HCT116 (cell line): Measurements from ENCODE around the gene HRG. TPM values are rescaled to one million over a fixed set of nuclear protein-coding genes. Genes with fewer than 3 reads are reported as not detected.

Source experiments
- ATAC-seq: fragments of 200-7000 bp; cut with Tn5 transposase; 2 replicates; pipeline ENCODE4 v1.9.1; 2020; ENCODE audit warnings: mild to moderate bottlenecking, moderate library complexity
- BruUV-seq: library from RNA; stranded (reverse); fragments of 400-500 nt; replicated peaks from 2 replicates; lab custom pipeline; 2021; lab: Mats Ljungman, UMichigan
- CTCF ChIA-PET: fragments of 300-600 bp; sonication (Branson Sonifier 250); formaldehyde crosslinking; loops from one replicate; lab custom pipeline; 2021; ENCODE audit warnings: antibody characterized with exemption; lab: Charles Lee
- POLR2A ChIA-PET: fragments of 300-600, 350-600 bp; sonication (Branson Sonifier 250); formaldehyde crosslinking; loops from one replicate; lab custom pipeline; 2021; ENCODE audit warnings: antibody characterized with exemption; lab: Charles Lee
- RAD21 ChIA-PET, 2 experiments: fragments of 300-600 bp; sonication (Branson Sonifier 250); formaldehyde crosslinking; loops; one replicate each; lab custom pipeline; 2023; ENCODE audit warnings: low total read pairs in 2 of 2; ENCODE audit not compliant: uncharacterized antibody in 2 of 2, unreplicated experiment in 2 of 2, low non-redundant PET in 1 of 2; lab: Charles Lee
- DNase-seq: peaks from one replicate; pipeline ENCODE4 v3.0.0-alpha.2; 2010; ENCODE audit warnings: low read depth, low spot score
- H2AFZ ChIP-seq: fragments of 200-600 bp; shearing (Covaris generic), sonication (generic); 2 replicates; pipeline ENCODE4 v1.6.1; 2017; ENCODE audit warnings: low read depth, mixed run types, mixed read lengths, antibody characterized with exemption, low read length; ENCODE audit not compliant: poor library complexity, severe bottlenecking
- H3K27ac ChIP-seq: 2 replicates; pipeline ENCODE4 v1.5.1; 2012; ENCODE audit warnings: low read depth, low read length
- H3K27me3 ChIP-seq: fragments of 200-600 bp; sonication (generic); 2 replicates; pipeline ENCODE4 v1.6.1; 2016; ENCODE audit warnings: mixed run types, low read length, mixed read lengths; ENCODE audit not compliant: insufficient read depth
- H3K36me3 ChIP-seq, 2 experiments: fragments of 200-500 bp in 1 of 2; fragments of 200-600 bp in 1 of 2; sonication (Bioruptor generic) in 1 of 2; sonication (generic) in 1 of 2; 2 replicates each; pipeline versions ENCODE4 v1.5.1 to v1.6.1; 2014 to 2016; ENCODE audit warnings: low read length in 2 of 2, inconsistent platforms in 1 of 2, mixed read lengths in 1 of 2, mixed run types in 1 of 2; ENCODE audit not compliant: insufficient read depth in 2 of 2, control insufficient read depth in 1 of 2
- H3K4me1 ChIP-seq, 2 experiments: fragments of 200-600 bp in 1 of 2; sonication (generic) in 1 of 2; 2 replicates each; pipeline versions ENCODE4 v1.5.1 to v1.6.1; 2012 to 2017; ENCODE audit warnings: low read length in 2 of 2, inconsistent platforms in 1 of 2, mild to moderate bottlenecking in 1 of 2, mixed read lengths in 1 of 2, mixed run types in 1 of 2, moderate library complexity in 1 of 2; ENCODE audit not compliant: insufficient read depth in 2 of 2, control insufficient read depth in 1 of 2
- H3K4me2 ChIP-seq: fragments of 200-600 bp; sonication (generic); 2 replicates; pipeline ENCODE4 v1.6.1; 2017; ENCODE audit warnings: mixed run types, low read length, mixed read lengths
- H3K4me3 ChIP-seq, 2 experiments: fragments of 200-600 bp in 1 of 2; sonication (generic) in 1 of 2; replicated peaks in 1 of 2; 2 replicates each; pipeline ENCODE4 v1.5.1; 2011 to 2016; ENCODE audit warnings: low read length in 2 of 2, control low read depth in 1 of 2, low read depth in 1 of 2, mild to moderate bottlenecking in 1 of 2, mixed read lengths in 1 of 2, mixed run types in 1 of 2
- H3K79me2 ChIP-seq: fragments of 200-600 bp; sonication (generic); 2 replicates; pipeline ENCODE4 v1.6.1; 2017; ENCODE audit warnings: mild to moderate bottlenecking, mixed run types, low read length, moderate library complexity, mixed read lengths; ENCODE audit not compliant: insufficient read depth
- H3K9ac ChIP-seq: fragments of 200-600 bp; sonication (generic); 2 replicates; pipeline ENCODE4 v1.6.1; 2016; ENCODE audit warnings: low read length, mixed read lengths
- H3K9me2 ChIP-seq: fragments of 200-600 bp; sonication (generic), shearing (Covaris generic); 2 replicates; pipeline ENCODE4 v1.6.1; 2017; ENCODE audit warnings: mixed run types, mild to moderate bottlenecking, moderate library complexity; ENCODE audit not compliant: insufficient read depth
- H3K9me3 ChIP-seq, 2 experiments: fragments of 200-500 bp in 1 of 2; fragments of 200-600 bp in 1 of 2; sonication (Bioruptor generic) in 1 of 2; sonication (generic) in 1 of 2; 2 replicates each; pipeline ENCODE4 v1.6.1; 2014 to 2017; ENCODE audit warnings: low read length in 2 of 2, mixed read lengths in 2 of 2, inconsistent platforms in 1 of 2, low read depth in 1 of 2, mild to moderate bottlenecking in 1 of 2, mixed run types in 1 of 2, moderate library complexity in 1 of 2; ENCODE audit not compliant: control insufficient read depth in 1 of 2, insufficient read depth in 1 of 2
- H4K20me1 ChIP-seq: fragments of 200-600 bp; sonication (generic), shearing (Covaris generic); 2 replicates; pipeline ENCODE4 v1.6.1; 2017; ENCODE audit warnings: mixed run types, mild to moderate bottlenecking, moderate library complexity; ENCODE audit not compliant: insufficient read depth
- CBX3 ChIP-seq: IDR thresholded peaks from 2 replicates; pipeline ENCODE4 v1.6.1; 2012; ENCODE audit warnings: low read depth
- CEBPB ChIP-seq: IDR thresholded peaks from 2 replicates; pipeline ENCODE4 v1.6.1; 2012; ENCODE audit warnings: low read depth
- EGR1 ChIP-seq: IDR thresholded peaks from 2 replicates; pipeline ENCODE4 v1.6.1; 2012; ENCODE audit warnings: low read depth
- ELF1 ChIP-seq: IDR thresholded peaks from 2 replicates; pipeline ENCODE4 v1.6.1; 2012; ENCODE audit warnings: low read depth, borderline replicate concordance
- EZH2 ChIP-seq: fragments of 200-600 bp; sonication (generic); IDR thresholded peaks from 2 replicates; pipeline ENCODE4 v1.6.1; 2017; ENCODE audit warnings: antibody characterized with exemption, mixed run types
- EZH2phosphoT487 ChIP-seq: fragments of 200-600 bp; IDR thresholded peaks from 2 replicates; pipeline ENCODE4 v1.6.1; 2018; ENCODE audit warnings: antibody characterized with exemption, borderline replicate concordance
- FOSL1 ChIP-seq: IDR thresholded peaks from 2 replicates; pipeline ENCODE4 v1.6.1; 2012; ENCODE audit warnings: low read depth
- POLR2A ChIP-seq: IDR thresholded peaks from 2 replicates; pipeline ENCODE4 v1.7.0; 2011; ENCODE audit warnings: borderline replicate concordance; ENCODE audit not compliant: insufficient read depth, insufficient read length; ENCODE audit errors: extremely low read depth
- POLR2AphosphoS5 ChIP-seq: IDR thresholded peaks from 2 replicates; pipeline ENCODE4 v1.6.1; 2011; ENCODE audit warnings: mild to moderate bottlenecking, low read depth, low read length, moderate library complexity
- RAD21 ChIP-seq: IDR thresholded peaks from 2 replicates; pipeline ENCODE4 v1.6.1; 2012; ENCODE audit warnings: low read depth, mild to moderate bottlenecking
- SIN3A ChIP-seq: IDR thresholded peaks from 2 replicates; pipeline ENCODE4 v1.6.1; 2012; ENCODE audit warnings: low read depth
- SP1 ChIP-seq: IDR thresholded peaks from 2 replicates; pipeline ENCODE4 v1.6.1; 2012; ENCODE audit warnings: low read depth
- TCF7L2 ChIP-seq: IDR thresholded peaks from 2 replicates; pipeline ENCODE4 v1.7.0; 2011; ENCODE audit warnings: borderline replicate concordance, inconsistent platforms; ENCODE audit not compliant: insufficient read depth, insufficient read length; ENCODE audit errors: extremely low read depth
- intact Hi-C: fragments of 100-400 bp; cut with micrococcal nuclease; formaldehyde crosslinking; loops from 2 replicates; pipeline ENCODE4 v1.10.0; 2022
- total RNA-seq: library from RNA; stranded (reverse); gene quantifications from one replicate; pipeline ENCODE4 v1.2.1, GENCODE V29; 2021; ENCODE audit not compliant: unreplicated experiment
- TF ChIP-seq, protein P1 (sequence below): IDR thresholded peaks from 2 replicates; pipeline ENCODE4 v1.6.1; 2012
- TF ChIP-seq, protein P2 (sequence below): IDR thresholded peaks from 2 replicates; pipeline ENCODE4 v1.6.1; 2012
- TF ChIP-seq, protein P3 (sequence below), 3 experiments: fragments of 200-600 bp in 1 of 3; sonication (generic) in 1 of 3; IDR thresholded peaks in 2 of 3; conservative IDR thresholded peaks in 1 of 3; 2 replicates each; pipeline ENCODE4 v1.5.1; 2012 to 2017; ENCODE audit warnings: low read depth in 2 of 3, low read length in 2 of 3, antibody characterized with exemption in 1 of 3, borderline replicate concordance in 1 of 3, control low read depth in 1 of 3, mild to moderate bottlenecking in 1 of 3, mixed read lengths in 1 of 3, mixed run types in 1 of 3, moderate library complexity in 1 of 3; ENCODE audit not compliant: insufficient read depth in 1 of 3
- TF ChIP-seq, protein P4 (sequence below): IDR thresholded peaks from 2 replicates; pipeline ENCODE4 v1.6.1; 2011; ENCODE audit warnings: mild to moderate bottlenecking, low read length, moderate library complexity; ENCODE audit not compliant: insufficient replicate concordance; ENCODE audit errors: extremely low read depth

HRG gene
- total RNA-seq, 1 experiment from 2014 or later = 0.42 TPM

DNA sequence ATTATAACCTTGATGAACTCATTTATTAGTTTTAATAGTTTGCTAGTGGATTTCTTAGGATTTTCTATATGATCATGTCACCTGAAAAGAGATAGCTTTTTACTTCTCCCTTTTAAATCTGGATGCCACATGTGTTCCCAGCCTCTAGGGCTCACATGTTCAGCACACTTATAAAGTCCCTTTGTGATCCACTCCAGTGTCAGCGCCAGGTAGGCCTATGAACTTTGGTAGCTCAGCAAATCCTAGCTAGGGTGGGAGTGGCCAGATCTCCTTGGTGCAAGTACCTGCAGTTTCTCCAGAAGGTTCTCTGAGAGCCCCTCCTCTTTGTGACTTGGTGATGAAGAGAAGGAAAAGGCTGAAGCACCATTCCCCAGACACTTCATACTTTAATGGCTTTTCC is 17.0 kb upstream of the HRG start:
- H3K79me2 ChIP-seq = no peaks in the 10 kb centered on the region
- peak; percentile 54; the same call in 1 of the 2 replicates for ATAC-seq
- CTCF ChIA-PET = interaction anchor here (0.9 to 2.5 kb wide), 2 partner anchors 32 to 34 kb away, joined by 4 to 6 read pairs; no protein-coding TSS in a partner anchor

More for the DNA sequence above, 17.0 kb upstream of the HRG start:
- BruUV-seq = no TSS peak
- H3K4me2 ChIP-seq = no peak overlapping the region
- POLR2A ChIA-PET = no interaction called here
- H4K20me1 ChIP-seq = no peaks in the 10 kb centered on the region
- no peak for DNase-seq
- no peaks in the 10 kb centered on the region; the same call in 1 of the 2 replicates for H3K9me2 ChIP-seq
- H3K4me3 ChIP-seq = no peak overlapping the region
- RAD21 ChIA-PET = no interaction called here
- H3K4me1 ChIP-seq = peaks cover 0 to 1% of the 10 kb centered on the region in 2 experiments; a peak in 1 of 4 replicates
- no peaks in the 10 kb centered on the region for H3K36me3 ChIP-seq
- no peak overlapping the region for H3K27ac ChIP-seq
- H3K9me3 ChIP-seq = no peaks in the 10 kb centered on the region
- no peak overlapping the region for H3K9ac ChIP-seq
- H3K27me3 ChIP-seq = no peaks in the 10 kb centered on the region
- TF ChIP-seq SP1 (no peak), EGR1 (no peak), CEBPB (no peak), EZH2phosphoT487 (no peak), EZH2 (no peak), POLR2A (no peak), CBX3 (no peak), FOSL1 (no peak), RAD21 (no peak), SIN3A (no peak), ELF1 (no peak), TCF7L2 (no peak), POLR2AphosphoS5 (no peak)
- TF ChIP-seq, protein P1, sequence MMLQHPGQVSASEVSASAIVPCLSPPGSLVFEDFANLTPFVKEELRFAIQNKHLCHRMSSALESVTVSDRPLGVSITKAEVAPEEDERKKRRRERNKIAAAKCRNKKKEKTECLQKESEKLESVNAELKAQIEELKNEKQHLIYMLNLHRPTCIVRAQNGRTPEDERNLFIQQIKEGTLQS = no peak
- TF ChIP-seq, protein P2, sequence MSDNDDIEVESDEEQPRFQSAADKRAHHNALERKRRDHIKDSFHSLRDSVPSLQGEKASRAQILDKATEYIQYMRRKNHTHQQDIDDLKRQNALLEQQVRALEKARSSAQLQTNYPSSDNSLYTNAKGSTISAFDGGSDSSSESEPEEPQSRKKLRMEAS = no peak
- TF ChIP-seq, protein P3, sequence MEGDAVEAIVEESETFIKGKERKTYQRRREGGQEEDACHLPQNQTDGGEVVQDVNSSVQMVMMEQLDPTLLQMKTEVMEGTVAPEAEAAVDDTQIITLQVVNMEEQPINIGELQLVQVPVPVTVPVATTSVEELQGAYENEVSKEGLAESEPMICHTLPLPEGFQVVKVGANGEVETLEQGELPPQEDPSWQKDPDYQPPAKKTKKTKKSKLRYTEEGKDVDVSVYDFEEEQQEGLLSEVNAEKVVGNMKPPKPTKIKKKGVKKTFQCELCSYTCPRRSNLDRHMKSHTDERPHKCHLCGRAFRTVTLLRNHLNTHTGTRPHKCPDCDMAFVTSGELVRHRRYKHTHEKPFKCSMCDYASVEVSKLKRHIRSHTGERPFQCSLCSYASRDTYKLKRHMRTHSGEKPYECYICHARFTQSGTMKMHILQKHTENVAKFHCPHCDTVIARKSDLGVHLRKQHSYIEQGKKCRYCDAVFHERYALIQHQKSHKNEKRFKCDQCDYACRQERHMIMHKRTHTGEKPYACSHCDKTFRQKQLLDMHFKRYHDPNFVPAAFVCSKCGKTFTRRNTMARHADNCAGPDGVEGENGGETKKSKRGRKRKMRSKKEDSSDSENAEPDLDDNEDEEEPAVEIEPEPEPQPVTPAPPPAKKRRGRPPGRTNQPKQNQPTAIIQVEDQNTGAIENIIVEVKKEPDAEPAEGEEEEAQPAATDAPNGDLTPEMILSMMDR (IDR thresholded peaks at IDR 0.05 in 2 of 3, conservative IDR thresholded peaks at IDR 0.05 in 1 of 3; ENCODE audit: borderline replicate concordance in 1 of 3, insufficient read depth in 1 of 3, low read depth in 2 of 3, low read length in 2 of 3) = no peak
- TF ChIP-seq, protein P4, sequence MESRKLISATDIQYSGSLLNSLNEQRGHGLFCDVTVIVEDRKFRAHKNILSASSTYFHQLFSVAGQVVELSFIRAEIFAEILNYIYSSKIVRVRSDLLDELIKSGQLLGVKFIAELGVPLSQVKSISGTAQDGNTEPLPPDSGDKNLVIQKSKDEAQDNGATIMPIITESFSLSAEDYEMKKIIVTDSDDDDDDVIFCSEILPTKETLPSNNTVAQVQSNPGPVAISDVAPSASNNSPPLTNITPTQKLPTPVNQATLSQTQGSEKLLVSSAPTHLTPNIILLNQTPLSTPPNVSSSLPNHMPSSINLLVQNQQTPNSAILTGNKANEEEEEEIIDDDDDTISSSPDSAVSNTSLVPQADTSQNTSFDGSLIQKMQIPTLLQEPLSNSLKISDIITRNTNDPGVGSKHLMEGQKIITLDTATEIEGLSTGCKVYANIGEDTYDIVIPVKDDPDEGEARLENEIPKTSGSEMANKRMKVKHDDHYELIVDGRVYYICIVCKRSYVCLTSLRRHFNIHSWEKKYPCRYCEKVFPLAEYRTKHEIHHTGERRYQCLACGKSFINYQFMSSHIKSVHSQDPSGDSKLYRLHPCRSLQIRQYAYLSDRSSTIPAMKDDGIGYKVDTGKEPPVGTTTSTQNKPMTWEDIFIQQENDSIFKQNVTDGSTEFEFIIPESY = no peak
- peak overlapping the region; percentile 32 for H2AFZ ChIP-seq
- intact Hi-C loops = no loop called here
